GM18505 (cell line): Measurements from ENCODE around the gene ADNP2.

Experiments
- ATAC-seq: cut with Tn5 transposase; IDR thresholded peaks from one replicate; pipeline ENCODE4 v1.9.1; 2021; ENCODE audit not compliant: unreplicated experiment
- POLR2A ChIP-seq: IDR thresholded peaks from 4 replicates; pipeline ENCODE4 v1.6.1; 2011; ENCODE audit warnings: borderline replicate concordance; ENCODE audit not compliant: insufficient read depth, insufficient read length; ENCODE audit errors: extremely low read depth

The ADNP2 gene

GRCh38 chr18:80120932-80121331 is 11.9 kb downstream of the ADNP2 start:
- no peak for TF ChIP-seq POLR2A
- ATAC-seq, result no peak

GRCh38 chr18:80124131-80124530 is 15.1 kb downstream of the ADNP2 start:
- no peak for ATAC-seq
- TF ChIP-seq POLR2A, result no peak

DNA sequence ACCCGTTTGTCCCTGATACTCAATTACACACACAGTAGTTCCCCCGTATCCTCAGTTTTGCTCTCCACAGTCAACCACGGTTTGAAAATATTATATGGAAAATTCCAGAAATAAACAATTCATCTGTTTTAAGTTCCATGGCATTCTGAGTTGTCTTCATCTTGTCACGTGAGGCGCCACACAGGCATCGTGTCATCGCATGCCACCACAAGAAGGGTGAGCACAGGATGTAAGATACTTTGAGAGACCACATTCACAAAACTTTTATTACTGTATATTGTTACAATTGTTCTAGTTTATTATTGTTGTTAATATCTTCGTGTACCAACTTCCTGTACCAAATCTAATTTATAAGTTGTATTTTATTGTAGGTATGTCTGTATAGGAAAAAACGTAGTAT is 17.7 kb downstream of the ADNP2 start:
- no peak for TF ChIP-seq POLR2A
- no peak for ATAC-seq

GRCh38 chr18:80127635-80128034 is 18.6 kb downstream of the ADNP2 start:
- ATAC-seq, result no peak
- TF ChIP-seq POLR2A, result no peak

DNA sequence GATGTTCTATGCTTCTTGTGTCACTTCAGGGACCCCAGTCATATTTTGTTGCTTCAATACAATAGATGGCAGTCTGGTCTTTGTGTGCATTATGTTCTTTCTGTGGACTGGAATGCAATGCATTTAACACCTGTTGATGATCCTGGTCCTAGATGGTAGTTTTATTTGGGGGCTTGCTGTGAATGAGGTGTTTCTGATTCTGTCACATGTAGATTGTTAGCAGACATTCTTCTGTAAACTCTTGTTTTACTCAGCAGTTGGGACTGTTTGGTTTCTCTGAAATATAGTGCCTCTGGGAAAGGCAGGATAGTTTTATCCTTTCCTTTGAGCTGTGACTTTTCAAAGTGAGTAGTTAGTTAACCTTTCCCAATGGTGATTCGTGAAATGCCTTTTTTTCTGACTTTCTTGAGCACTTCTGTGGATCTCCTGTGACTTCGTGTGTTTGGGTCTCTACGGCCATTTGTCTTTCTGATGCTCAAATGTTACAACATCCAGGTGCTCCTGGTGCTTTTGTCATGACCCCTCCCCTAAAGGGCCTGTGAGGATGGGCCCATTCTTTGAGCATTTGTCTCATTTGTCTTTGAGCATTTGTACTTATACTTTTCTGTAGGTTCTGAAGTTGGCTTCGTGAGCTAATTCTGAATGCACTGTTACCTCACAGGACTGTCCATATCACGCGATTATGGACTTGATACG is 20.8 kb downstream of the ADNP2 start:
- no peak for ATAC-seq
- no peak for TF ChIP-seq POLR2A

GRCh38 chr18:80130555-80130954 is 21.5 kb downstream of the ADNP2 start:
- no peak for ATAC-seq
- no peak for TF ChIP-seq POLR2A

- TF ChIP-seq POLR2A, result no peak
- ATAC-seq, result no peak
These were observed 23.2 kb downstream of the ADNP2 start for GRCh38 chr18:80132180-80132812.

DNA sequence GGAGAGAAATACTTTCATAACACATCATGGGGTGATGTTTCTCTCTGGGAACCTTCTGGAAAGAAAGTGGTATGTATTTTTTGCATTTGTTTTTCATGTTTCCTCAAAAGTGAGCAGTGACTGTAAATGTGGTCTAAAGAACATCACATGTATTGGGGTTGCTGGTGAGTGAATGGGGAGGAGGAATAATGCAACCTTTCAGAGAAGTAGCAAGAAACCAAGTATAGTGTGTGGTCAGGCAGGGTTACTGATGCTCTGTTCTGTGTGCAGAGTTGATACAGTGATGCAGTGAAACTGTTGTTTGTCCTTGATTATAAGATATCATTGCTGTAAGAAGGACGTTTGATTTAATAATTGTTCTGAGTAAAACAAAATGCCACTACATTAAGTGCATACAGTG is 24.1 kb downstream of the ADNP2 start:
- no peak for ATAC-seq
- TF ChIP-seq POLR2A, result no peak

DNA sequence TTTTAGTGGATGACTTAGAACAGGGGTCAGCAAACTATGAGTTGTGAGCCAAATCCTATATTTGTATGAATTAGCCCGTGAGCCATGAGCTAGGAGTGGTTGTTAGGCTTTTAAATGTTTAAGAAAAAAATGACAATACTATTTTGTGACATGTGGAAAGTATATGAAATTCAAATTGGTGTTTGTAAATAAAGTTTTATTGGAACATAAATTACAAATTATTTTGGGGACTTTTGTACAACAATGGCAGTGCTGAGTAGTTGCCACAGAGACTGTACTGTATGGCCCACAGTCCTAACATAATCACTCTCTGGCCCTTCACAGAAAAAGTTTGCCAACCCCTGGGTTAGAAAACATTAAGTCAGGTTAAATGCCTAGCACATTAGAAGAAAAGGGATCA is 26.1 kb downstream of the ADNP2 start:
- no peak for ATAC-seq
- TF ChIP-seq POLR2A, result no peak

DNA sequence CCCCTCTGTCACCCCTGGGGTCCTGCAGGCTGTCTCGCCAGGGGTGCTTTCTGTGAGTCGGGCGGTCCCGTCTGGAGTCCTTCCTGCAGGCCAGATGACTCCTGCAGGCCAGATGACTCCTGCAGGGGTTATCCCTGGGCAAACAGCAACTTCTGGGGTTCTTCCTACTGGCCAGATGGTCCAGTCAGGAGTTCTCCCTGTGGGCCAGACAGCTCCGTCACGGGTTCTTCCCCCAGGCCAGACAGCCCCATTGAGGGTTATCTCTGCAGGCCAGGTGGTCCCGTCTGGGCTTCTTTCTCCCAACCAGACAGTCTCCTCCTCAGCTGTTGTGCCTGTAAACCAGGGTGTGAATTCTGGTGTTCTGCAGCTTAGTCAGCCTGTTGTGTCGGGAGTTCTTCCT is 27.6 kb downstream of the ADNP2 start:
- no peak for ATAC-seq
- TF ChIP-seq POLR2A, result no peak

GRCh38 chr18:80137137-80137536 is 28.1 kb downstream of the ADNP2 start:
- no peak for TF ChIP-seq POLR2A
- no peak for ATAC-seq

GRCh38 chr18:80137976-80138375 is 28.9 kb downstream of the ADNP2 start:
- no peak for TF ChIP-seq POLR2A
- ATAC-seq, result no peak

- TF ChIP-seq POLR2A, result no peak
These were observed 31.5 kb downstream of the ADNP2 start for GRCh38 chr18:80140455-80140985.

DNA sequence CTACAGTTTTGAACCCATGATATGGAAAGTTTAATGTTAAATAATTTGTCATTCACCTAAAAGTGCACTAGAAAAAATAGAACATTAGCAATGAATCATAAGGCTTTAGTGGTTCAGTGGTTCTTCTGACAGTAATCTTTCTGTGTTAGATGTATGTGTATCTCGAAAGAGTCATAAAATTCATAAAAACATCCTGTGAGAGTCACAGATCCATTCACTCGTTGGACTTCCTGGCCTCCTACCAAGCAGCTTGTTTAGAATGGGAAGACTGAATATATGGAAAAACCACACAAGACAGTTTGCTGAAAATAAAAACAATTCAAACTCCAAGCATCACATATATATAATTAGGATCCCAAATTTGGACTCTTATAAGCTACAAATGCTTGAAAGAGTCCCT is 34.8 kb downstream of the ADNP2 start:
- TF ChIP-seq POLR2A, result no peak
- ATAC-seq, result no peak

More at GRCh38 chr18:80140455-80140985, 31.5 kb downstream of the ADNP2 start:
- ATAC-seq, result no peak
